GM18870 (cell line): ENCODE results near the gene LRP2.
"Not testable (repeated sequence)": the region's sequence is repeated elsewhere in the genome, so short reads cannot be mapped to it uniquely, and the experiment has no call there.

ENCODE experiments used
- ATAC-seq: cut with Tn5 transposase; IDR thresholded peaks from one replicate; pipeline ENCODE4 v1.9.1; 2021; ENCODE audit warnings: moderate library complexity; ENCODE audit not compliant: unreplicated experiment

LRP2 gene

DNA sequence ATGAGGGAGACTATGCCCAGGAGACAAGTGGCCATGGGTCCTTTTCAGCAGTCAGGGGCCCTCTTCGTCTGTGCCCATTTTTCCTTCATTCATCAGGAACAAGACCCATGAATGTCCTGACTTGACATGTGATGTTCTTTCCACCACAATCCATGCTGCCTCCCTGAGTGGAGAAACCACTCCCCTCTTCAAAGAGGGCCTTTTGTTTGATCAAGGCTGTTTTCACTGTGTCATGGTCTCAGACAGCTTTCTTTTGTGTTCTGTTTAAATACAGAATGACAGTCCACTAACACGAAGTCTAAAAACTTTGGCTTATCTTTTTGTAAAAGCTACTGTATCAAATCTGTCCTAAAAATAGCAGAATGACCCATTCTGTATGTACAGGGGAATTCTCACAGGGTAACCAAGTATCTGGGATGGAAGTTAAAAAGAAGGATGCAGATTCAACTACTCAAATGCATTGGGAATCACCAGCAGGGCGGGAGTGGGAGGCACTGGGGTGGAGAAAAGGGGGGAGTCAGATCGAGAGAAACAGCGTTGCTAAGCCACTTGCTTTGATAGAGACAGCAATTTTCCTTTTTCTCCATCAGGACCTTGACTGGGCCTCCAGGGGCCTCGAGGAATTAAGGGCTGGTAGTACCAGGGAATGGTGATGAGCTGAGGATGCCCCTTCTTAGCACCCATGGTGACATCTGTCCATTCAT, 13.9 kb downstream of the LRP2 start:
- ATAC-seq, result no peak

DNA sequence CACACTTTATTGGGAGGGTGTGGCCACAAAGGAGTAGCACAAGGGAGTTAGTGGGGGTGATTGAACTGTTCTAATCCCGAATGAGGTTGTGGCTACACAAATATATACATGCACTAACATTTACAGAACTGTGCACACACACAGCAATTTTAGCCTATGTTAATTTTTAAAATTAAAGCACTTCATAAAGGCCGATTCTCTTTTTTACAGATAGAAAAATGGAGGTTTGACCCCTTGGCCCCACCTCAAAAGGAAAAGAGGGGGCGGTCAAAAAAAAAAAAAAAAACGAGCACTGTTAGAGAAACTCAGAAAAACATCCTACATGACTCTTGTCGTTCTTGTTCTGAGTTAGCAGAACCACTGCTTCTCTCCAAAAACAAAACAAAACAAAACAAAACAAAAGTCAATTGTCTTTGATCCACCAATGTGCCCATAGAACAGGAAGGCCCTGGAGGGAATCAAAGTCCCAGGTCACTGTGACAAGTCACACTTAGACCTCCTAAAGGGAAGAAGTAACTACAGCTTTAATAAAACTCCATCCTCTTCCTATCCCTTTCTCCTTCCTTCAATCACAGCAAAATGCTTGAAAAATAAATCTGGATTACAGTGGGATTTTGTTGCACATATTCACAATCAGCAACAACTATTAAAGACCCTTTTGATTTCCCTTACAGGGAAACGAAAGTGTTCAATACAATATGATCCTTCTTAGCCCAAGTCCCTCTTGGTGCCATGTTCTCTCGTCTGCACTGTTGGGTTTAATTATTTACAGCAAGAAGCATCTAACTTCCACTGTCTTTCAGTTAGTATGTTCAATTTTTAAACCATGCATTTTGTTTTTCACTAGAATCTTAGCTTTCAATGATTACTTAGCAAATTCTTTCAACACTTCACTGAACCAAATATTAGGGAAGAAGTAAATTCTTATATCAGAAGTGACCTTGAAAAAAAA, 16.6 kb downstream of the LRP2 start:
- ATAC-seq, result no peak

DNA sequence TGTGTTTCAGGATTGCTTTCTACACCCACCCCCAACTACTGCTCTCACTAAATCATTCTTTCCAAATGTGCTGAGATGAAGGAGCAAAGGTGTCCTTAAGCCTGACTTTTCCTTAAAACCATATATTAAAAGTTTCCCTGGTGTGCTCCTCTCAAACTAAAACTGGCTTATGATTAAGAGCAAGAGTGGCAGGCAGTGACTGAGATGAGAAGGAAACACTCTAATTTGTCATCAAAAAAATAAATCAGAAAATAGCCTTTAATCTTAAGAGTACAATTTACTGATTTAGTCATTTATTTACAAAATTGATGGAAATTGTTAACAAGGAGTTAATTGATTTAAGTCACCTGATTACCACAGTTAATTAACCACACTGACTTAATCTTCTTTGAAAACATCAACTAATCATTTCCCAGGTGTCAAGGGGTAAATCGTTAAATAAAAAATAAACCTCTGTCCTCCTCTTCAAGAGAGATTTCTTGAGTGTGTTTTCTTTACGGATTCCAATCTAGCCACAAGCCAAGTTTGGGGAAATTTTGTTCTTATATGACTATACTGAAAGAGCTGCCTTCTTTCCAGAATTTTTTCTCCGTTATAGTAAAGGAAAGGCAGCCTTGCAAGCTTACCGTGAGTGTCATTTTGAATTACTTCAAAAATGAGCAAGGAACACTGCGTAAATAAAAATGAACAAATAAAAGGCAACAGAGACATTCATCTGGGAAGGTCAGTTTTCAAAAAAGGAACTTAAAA, 17.4 kb downstream of the LRP2 start:
- no peak for ATAC-seq

DNA sequence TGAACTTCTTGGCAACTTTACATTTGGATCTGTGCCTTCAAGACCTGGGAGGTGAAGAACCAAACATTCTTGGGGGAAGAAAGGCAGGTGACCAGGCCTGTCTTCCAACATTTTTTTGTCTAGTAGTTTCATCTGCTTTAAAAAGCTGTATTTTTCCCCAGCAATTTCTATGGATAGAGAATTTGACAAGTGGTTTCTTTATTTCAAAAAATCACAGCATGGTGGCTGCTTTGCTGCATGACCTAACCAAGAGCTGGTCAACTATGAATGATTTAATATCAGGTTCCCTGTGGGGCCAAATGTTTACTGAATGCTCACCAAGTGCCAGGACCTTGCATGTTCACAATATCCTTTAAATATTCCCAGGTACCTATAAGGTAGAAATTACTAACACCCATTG, 19.1 kb downstream of the LRP2 start:
- no peak for ATAC-seq

DNA sequence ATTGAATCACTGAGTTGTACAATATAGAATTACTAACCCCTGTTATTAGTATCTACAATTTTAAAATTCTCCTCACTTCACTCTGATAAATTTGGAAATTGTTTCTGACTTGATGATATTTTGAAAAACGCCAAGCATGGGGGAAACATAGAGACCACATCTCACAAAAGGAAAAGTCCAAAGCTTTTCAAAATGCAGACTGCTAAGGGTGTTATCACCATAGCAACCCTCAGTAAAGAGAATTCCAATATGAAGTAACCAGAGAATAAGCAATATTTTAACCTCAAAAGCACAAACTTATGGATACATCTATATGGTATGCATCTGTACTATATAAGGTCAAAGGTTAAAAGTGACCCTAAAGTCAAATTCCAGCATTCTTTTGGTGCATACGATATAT, 22.7 kb downstream of the LRP2 start:
- ATAC-seq, result no peak

DNA sequence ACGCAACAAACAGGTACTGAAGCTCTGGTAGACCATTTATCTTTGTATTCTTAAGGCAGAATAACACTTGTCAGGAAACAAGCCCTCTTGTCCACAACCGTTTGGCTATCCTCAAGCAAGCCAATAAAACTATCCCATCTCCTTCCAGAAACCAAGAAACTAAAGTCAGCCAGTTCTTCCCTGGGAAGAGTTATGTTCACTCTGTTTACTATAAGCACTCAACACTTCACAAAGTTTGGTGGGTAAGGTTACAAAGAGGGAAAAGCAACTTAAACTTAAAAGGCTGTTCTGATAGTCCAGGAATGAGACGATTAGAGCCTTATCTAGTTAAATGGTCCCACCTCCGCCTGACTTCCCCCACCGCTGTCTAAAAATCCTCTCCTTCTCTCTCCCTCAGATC, 25.6 kb downstream of the LRP2 start:
- ATAC-seq, result no peak

DNA sequence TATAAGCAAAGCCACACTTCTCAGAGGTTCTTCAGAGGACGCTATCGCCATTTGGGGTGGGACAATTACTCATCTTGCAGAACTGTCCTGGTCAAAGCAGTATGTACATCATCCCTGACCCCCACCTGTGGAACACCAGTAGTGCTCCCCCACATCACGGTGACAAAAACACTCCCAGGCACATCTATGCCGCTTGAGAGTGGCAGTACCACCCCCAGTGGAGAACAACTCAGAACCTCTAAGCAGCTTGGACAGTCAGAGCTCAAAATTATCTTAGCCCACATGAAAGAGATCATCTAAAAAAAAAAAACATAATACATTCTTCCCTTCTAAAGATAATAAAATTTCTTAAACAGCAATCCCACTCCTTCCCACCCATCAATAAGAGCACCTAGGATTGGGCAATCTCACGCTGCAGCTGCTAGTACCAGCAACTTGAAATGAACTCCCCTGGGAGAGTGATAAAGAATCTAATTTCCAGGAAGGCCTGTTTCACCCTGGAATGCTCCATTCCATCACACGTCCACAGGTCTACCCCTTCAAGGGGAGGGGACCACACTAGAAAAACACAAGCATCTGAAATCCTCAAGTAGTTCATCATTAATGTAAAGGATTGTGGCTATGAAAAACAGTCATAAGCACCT, 31.7 kb downstream of the LRP2 start:
- no peak for ATAC-seq

DNA sequence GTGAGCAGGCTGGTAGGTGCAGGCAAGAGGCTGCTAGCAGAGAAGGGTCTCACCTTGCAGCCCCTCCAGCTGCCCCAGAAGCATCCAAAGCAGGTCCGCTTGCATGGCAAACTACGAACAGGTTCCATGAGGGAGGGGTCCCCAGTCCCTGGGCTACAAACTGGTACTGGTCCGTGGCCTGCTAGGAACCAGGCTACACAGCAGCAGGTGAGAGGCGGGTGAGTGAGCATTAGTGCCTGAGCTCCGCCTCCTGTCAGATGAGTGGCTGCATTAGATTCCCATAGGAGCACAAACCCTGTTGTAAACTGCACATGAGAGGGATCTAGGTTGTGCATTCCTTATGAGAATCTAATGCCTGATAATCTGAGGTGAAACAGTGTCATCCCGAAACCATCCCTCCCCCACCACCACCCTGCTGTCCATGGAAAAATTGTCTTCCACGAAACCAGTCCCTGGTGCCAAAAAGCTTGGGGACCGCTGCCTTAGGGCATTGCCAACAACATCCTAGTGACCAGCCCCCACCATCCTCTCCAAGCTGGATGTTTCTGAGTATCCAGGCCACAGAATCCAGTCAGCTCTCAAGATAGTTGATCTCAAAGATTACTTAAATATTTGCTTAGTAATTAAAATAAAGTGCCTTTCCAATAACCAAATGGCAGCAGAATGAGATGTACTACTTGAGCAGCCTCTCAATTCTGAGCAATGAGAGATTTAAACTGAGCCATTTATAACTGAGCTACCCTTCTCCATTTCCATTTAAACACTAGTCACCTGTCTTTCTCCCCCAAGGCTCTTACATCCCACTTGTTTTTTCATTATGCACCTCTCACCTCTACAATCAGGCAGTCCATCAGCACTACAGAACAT, 32.4 kb downstream of the LRP2 start:
- ATAC-seq, result no peak

DNA sequence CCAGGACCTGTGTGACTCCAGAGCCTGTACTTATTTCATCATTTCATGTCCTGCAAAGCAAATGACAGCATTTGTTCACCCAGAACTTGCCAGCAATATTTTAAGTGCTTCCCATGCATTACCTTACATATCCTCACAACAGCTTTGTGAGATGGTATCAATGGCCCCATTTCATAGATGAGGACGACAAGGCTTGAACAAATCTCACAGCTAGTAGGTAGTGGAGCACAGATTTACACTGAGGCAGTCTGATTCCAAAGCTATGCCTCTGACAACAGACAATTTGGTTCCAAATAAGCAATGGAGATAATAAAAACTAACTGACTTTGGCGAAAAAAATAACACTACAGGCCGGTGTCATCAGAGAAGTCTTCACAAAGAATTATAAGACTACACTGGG, 33.5 kb downstream of the LRP2 start:
- ATAC-seq, result no peak

DNA sequence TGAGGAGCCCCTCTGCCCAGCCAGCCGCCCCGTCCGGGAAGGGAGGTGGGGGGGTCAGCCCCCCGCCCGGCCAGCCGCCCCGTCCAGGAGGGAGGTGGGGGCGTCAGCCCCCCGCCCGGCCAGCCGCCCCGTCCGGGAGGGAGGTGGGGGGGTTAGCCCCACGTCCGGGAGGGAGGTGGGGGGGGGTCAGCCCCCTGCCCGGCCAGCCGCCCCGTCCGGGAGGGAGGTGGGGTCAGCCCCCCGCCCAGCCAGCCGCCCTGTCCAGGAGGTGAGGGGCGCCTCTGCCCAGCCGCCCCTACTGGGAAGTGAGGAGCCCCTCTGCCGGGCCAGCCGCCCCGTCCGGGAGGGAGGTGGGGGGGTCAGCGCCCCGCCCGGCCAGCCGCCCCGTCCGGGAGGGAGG, 34.5 kb downstream of the LRP2 start:
- ATAC-seq, result not testable (repeated sequence)

DNA sequence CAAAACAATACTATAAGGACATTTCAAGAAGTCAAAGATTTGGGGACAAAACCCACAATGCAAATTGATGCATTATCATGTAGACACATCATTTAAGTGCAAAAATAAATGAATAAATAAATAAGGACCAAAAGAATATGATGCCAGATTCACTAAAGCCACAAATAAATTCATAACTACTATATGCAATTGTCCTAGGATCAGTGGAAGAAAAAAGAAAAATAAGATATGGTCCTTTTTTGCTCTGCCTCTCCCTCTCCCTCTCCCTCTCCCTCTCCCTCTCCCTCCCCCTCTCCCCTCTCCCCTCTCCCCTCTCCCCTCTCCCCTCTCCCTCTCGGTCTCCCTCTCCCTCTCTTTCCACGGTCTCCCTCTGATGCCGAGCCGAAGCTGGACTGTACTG, 36.4 kb downstream of the LRP2 start:
- ATAC-seq, result not testable (repeated sequence)

DNA sequence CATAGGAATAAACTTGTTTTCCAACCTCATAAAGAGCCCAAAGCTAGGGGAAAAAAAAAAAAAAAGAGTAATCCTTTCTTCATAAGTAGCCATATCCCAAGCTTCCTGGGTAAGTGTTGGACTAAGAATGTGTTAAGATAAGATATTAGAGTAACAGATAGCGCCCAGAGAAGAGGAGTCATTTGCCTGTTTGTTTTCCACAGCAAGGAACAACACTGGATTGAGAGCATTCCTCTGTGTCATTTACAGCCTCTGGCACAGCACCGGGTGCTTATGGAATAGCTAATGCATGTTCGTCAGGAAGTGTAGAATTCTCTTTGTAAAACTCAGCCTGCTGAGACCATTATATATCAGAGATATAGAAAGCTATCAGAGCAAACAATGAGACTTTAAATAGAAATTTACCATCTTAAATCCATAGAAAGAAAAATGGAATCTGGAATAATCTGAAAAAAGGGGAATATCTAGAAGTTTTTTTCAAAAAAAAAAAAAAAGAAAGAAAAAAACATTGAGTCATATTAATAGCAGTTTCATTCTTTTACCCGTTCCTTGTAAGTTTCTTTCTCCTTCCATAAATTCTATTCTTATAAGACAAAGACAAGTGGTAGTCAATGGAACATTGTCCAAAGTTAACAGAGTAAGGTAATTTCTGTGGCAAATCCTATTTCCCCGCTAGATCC, 37.6 kb downstream of the LRP2 start:
- no peak for ATAC-seq

DNA sequence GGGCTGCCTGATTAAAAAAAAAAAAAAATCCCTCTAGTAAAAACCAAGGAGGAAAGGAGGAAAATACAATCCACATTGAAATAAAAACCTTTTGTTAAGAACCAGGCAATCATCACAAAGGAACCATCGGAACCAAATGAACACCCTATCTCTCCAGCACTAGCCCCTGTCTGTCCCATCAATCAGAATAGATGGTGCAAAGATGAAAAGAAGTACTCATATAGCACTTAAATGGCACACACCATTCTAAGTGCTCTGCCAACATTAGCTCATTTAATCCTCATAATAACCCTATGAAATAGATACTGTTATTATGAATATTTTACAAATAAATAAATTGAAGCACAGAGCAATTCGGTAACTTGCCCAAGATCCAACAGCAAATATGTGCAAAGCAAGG, 38.5 kb downstream of the LRP2 start:
- ATAC-seq, result no peak

DNA sequence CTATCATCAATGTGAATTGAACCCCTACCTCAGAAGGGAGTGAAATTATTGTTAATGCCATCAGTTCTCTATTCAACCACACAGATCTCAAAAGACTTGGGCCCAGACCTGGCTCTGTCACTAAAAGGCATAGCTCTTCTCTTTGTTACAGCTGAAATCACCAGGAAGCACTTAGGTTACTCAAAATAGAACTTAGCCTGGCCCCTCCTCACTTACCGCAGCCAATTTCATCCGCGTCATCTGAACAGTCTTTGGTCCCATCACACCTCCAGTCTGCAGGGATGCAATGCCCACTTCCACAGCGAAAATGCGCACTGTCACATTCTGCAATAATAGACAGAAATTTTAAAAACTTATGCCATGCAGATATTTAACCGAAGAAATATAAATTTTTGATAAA, 41.8 kb downstream of the LRP2 start:
- no peak for ATAC-seq

DNA sequence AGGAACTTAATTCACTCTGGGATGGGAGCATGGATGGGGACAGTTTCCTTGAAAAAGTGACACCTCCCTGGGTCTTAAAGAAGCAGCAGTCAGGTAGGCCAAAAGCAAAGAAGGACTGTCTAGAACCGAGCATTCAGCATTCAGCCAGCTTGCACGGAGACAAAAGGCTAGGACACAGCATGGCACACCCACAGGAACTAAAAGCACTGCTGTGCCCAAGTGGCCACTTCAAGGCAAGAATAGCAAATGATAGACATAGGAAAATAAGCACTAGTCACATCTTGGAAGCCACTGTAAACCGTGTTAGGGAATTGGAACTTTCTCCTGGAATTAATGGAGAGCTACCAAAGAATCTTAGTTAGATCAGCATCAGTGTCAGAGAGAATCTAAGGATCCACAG, 47.0 kb downstream of the LRP2 start:
- ATAC-seq, result no peak

DNA sequence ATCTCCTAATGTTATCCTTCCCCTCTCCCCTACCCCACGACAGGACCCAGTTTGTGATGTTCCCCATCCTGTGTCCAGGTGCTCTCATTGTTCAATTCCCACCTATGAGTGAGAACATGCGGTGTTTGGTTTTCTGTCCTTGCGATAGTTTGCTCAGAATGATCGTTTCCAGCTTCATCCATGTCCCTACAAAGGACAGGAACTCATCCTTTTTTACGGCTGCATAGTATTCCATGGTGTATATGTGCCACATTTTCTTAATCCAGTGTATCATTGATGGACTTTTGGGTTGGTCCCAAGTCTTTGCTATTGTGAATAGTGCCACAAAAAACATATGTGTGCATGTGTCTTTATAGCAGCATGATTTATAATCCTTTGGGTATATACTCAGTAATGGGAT, 54.0 kb downstream of the LRP2 start:
- ATAC-seq, result not testable (repeated sequence)

DNA sequence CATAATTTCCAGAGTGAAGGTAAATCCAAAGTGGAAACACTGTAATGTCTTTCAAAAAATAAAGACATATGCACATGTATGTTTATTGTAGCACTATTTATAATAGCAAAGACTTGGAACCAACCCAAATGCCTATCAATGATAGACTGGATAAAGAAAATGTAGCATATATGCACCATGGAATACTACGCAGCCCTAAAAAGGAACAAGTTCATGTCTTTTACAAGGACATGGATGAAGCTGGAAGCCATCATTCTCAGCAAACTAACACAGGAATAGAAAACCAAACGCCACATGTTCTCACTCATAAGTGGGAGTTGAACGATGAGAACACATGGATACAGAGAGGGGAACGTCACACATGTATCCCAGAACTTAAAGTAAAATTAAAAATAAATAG, 57.6 kb downstream of the LRP2 start:
- not testable (repeated sequence) for ATAC-seq

DNA sequence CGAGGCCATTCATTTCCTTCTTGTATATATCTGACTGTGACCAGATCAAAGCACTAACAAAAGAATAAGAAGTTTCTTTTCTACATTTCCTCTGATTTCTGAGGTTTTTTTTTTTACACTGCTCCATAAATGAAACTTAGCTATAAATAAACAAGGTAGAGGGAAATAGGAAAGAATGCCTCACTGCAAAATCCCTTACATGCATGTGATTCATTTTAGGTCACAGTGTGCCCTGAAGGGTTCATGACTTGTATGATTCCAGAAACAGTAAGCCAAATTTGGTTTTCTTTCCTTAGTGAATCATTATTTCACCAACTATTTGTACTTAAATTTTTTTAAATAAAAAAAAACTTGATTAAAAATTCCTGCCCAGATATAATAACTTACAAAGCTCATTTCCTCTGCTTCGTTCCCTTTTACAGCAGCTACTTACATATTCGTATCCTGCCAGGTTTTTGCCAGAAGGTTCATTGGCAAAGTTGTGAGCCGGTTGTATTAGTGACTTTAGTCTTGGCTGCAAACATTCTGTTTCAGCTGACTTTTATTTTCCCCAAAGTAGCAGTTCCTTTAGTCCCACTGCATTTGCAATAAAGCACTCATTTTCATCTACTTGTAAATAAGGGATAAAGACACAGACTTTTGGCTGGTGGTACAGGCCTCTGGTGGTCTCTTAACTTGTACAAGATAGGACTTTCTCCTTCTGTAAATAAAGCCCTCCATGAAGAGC, 58.6 kb downstream of the LRP2 start:
- no peak for ATAC-seq

DNA sequence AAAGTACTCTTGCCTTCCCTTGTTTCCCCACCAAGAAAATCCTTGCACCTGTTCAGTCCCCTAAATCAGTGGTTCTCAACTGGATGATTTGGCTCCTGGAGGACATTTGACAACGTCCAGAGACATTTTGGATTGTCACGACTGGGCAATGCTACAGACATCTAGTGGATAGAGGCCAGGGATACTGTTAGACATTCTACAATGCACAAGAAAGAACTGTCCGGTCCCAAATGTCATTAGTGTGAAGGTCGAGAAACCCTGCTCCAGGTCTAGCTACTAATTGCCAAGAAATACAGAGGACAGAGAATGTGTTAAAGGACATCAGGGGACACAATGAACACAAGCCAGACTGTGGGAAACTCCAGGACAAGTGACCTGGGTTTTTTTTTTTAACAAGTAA, 60.0 kb downstream of the LRP2 start:
- no peak for ATAC-seq
